OCI-LY1 (cell line): ENCODE data around the gene C20orf204.

Source experiments
- EZH2 ChIP-seq: fragments of 200-600 bp; sonication (generic), shearing (Covaris generic); IDR thresholded peaks from 2 replicates; pipeline ENCODE4 v1.8.0; 2017; ENCODE audit warnings: borderline replicate concordance, mixed run types, mild to moderate bottlenecking, antibody characterized with exemption, low read length, moderate library complexity, mixed read lengths
- TF ChIP-seq, protein P1 (sequence below): fragments of 200-600 bp; sonication (generic), shearing (Covaris generic); IDR thresholded peaks from 2 replicates; pipeline ENCODE4 v1.5.1; 2017; ENCODE audit warnings: mild to moderate bottlenecking, antibody characterized with exemption, low read length, moderate library complexity, mixed read lengths

GRCh38 chr20:64047046-64047389 is 11.0 kb downstream of the C20orf204 start:
- TF ChIP-seq, protein P1, sequence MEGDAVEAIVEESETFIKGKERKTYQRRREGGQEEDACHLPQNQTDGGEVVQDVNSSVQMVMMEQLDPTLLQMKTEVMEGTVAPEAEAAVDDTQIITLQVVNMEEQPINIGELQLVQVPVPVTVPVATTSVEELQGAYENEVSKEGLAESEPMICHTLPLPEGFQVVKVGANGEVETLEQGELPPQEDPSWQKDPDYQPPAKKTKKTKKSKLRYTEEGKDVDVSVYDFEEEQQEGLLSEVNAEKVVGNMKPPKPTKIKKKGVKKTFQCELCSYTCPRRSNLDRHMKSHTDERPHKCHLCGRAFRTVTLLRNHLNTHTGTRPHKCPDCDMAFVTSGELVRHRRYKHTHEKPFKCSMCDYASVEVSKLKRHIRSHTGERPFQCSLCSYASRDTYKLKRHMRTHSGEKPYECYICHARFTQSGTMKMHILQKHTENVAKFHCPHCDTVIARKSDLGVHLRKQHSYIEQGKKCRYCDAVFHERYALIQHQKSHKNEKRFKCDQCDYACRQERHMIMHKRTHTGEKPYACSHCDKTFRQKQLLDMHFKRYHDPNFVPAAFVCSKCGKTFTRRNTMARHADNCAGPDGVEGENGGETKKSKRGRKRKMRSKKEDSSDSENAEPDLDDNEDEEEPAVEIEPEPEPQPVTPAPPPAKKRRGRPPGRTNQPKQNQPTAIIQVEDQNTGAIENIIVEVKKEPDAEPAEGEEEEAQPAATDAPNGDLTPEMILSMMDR, result no peak
- no peak for TF ChIP-seq EZH2
